AG10803 (cell line): ENCODE measurements around the gene TRIM72.
"Not testable (repeated sequence)": the region's sequence is repeated elsewhere in the genome, so short reads cannot be mapped to it uniquely, and the experiment has no call there.

ENCODE experiments used
- DNase-seq: peaks from one replicate; pipeline ENCODE4 v3.0.0; 2010; ENCODE audit warnings: low read depth
- H3K4me3 ChIP-seq: 2 replicates; pipeline ENCODE4 v1.5.1; 2011; ENCODE audit warnings: mild to moderate bottlenecking, low read length, control low read depth
- CTCF ChIP-seq: conservative IDR thresholded peaks from 2 replicates; pipeline ENCODE4 v1.5.1; 2011; ENCODE audit warnings: mild to moderate bottlenecking, low read length, control low read depth, inconsistent platforms

TRIM72 gene

GRCh38 chr16:31271621-31272190 lies 57.8 kb downstream of the TRIM72 start:
- TF ChIP-seq CTCF, result no peak
- DNase-seq, result no peak
- H3K4me3 ChIP-seq, result no peak overlapping the region

GRCh38 chr16:31273187-31273586 lies 59.3 kb downstream of the TRIM72 start:
- H3K4me3 ChIP-seq, result no peak overlapping the region
- no peak for TF ChIP-seq CTCF
- DNase-seq, result no peak

GRCh38 chr16:31273676-31274075 lies 59.8 kb downstream of the TRIM72 start:
- peak; percentile 46 for DNase-seq
- H3K4me3 ChIP-seq, result no peak overlapping the region
- TF ChIP-seq CTCF, result no peak

- TF ChIP-seq CTCF, result no peak
- no peak overlapping the region for H3K4me3 ChIP-seq
- no peak for DNase-seq
Observed at GRCh38 chr16:31274831-31275816, 61.2 kb downstream of the TRIM72 start.

- no peak for TF ChIP-seq CTCF
- no peak overlapping the region for H3K4me3 ChIP-seq
- no peak for DNase-seq
Observed at GRCh38 chr16:31276600-31276999, 62.7 kb downstream of the TRIM72 start.

- TF ChIP-seq CTCF, result no peak
- no peak overlapping the region for H3K4me3 ChIP-seq
- no peak for DNase-seq
Observed at GRCh38 chr16:31277659-31278260, 63.8 kb downstream of the TRIM72 start.

- not testable (repeated sequence) for DNase-seq, H3K4me3 ChIP-seq
Observed at GRCh38 chr16:31278853-31279252, 64.9 kb downstream of the TRIM72 start.
